ENCODE measurements around the gene CCDC117. TPM values are rescaled to one million over a fixed set of nuclear protein-coding genes. Genes with fewer than 3 reads are reported as not detected.

CCDC117 gene
- total and polyA plus RNA-seq, 12 donors = 5.9 to 15.0 (median 11.2) TPM

GRCh38 chr22:28826921-28827320 is 54.4 kb downstream of the CCDC117 start:
- DNase-seq = no peak
- H3K9me3 ChIP-seq = no peaks in the 10 kb centered on the region
- H3K4me1 ChIP-seq = peaks cover 0 to 12% (median 0%) of the 10 kb centered on the region in 9 donors
- TF ChIP-seq CTCF (IDR thresholded peaks at IDR 0.05) = no peak
- WGBS, 2 donors = 88 to 94% methylated on average over 7 of the region's 7 CpGs
- H3K27me3 ChIP-seq = no peaks in the 10 kb centered on the region
- H3K4me3 ChIP-seq = no peak overlapping the region
- ATAC-seq = no peak
- intact Hi-C loops (cut with DNase I) = loop anchor here in 5 of 10 donors (5.0 to 10.0 kb wide), 4 partner anchors 35 to 802 kb away; no protein-coding TSS in a partner anchor
- no peak overlapping the region for H3K27ac ChIP-seq
- peaks cover 0 to 32% (median 0%) of the 10 kb centered on the region in 9 donors for H3K36me3 ChIP-seq

GRCh38 chr22:28829358-28830181 is 57.1 kb downstream of the CCDC117 start:
- peak overlapping the region in 1 of 10 donors; percentile 29 for H3K27ac ChIP-seq
- H3K36me3 ChIP-seq = peaks cover 0 to 24% (median 0%) of the 10 kb centered on the region in 9 donors
- DNase-seq = peak; percentile 67 to 74
- peaks cover 0 to 12% (median 0%) of the 10 kb centered on the region in 9 donors for H3K4me1 ChIP-seq
- ATAC-seq = peak; percentile 78 to 93 (median 88)
- intact Hi-C loops (cut with DNase I) = loop anchor here (1.0 to 10.0 kb wide), 9 partner anchors 37 to 805 kb away; no protein-coding TSS in a partner anchor
- H3K27me3 ChIP-seq = no peaks in the 10 kb centered on the region
- TF ChIP-seq CTCF (IDR thresholded peaks at IDR 0.05) = peak; percentile 97 to 99 (median 98)
- no peak overlapping the region for H3K4me3 ChIP-seq
- no peaks in the 10 kb centered on the region for H3K9me3 ChIP-seq
- whole genome bisulfite sequencing, 2 donors = 47 to 48% methylated on average over 12 of the region's 12 CpGs

- ATAC-seq (no peak), DNase-seq (no peak)
- intact Hi-C loops (cut with DNase I) = loop anchor here in 3 of 10 donors (2.0 to 10.0 kb wide), 3 partner anchors 230 to 786 kb away; no protein-coding TSS in a partner anchor
- H3K36me3 ChIP-seq = peaks cover 0 to 15% (median 0%) of the 10 kb centered on the region in 9 donors
- H3K4me3 ChIP-seq = no peak overlapping the region
- 95 to 97% methylated on average over 3 of the region's 3 CpGs for WGBS, 2 donors
- H3K4me1 ChIP-seq = peaks cover 0 to 12% (median 0%) of the 10 kb centered on the region in 9 donors
- H3K9me3 ChIP-seq = no peaks in the 10 kb centered on the region
- no peaks in the 10 kb centered on the region for H3K27me3 ChIP-seq
- H3K27ac ChIP-seq = no peak overlapping the region
- TF ChIP-seq CTCF (IDR thresholded peaks at IDR 0.05) = no peak
Observed at GRCh38 chr22:28830441-28830840, 57.9 kb downstream of the CCDC117 start.

GRCh38 chr22:28831140-28832072 is 58.9 kb downstream of the CCDC117 start:
- intact Hi-C loops (cut with DNase I) = loop anchor here in 4 of 10 donors (1.0 to 10.0 kb wide), 4 partner anchors 134 to 787 kb away; no protein-coding TSS in a partner anchor
- Histone ChIP-seq H3K27me3 (no peaks in the 10 kb centered on the region), H3K4me3 (no peak overlapping the region), H3K4me1 (peaks cover 0 to 12% (median 0%) of the 10 kb centered on the region in 9 donors), H3K27ac (no peak overlapping the region), H3K9me3 (no peaks in the 10 kb centered on the region), H3K36me3 (peaks cover 0 to 15% (median 0%) of the 10 kb centered on the region in 9 donors)
- peak in 1 of 8 donors; percentile 54 for ATAC-seq
- WGBS, 2 donors = 84 to 91% methylated on average over 7 of the region's 7 CpGs
- no peak for DNase-seq
- TF ChIP-seq CTCF (IDR thresholded peaks at IDR 0.05) = no peak
